H9 (cell line): ENCODE measurements around the gene SIL1. TPM values are rescaled to one million over a fixed set of nuclear protein-coding genes. Genes with fewer than 3 reads are reported as not detected.
"Not testable (repeated sequence)": the region's sequence is repeated elsewhere in the genome, so short reads cannot be mapped to it uniquely, and the experiment has no call there.

Experiments used
- DNase-seq: peaks from one replicate; pipeline ENCODE4 v3.0.0-alpha.2; 2017
- H2AFZ ChIP-seq: one replicate; pipeline ENCODE4 v1.6.1; 2013; ENCODE audit warnings: mild to moderate bottlenecking, low read length, control low read depth, moderate library complexity
- H2AK5ac ChIP-seq: 2 replicates; pipeline ENCODE4 v1.6.1; 2013; ENCODE audit warnings: low read length, control low read depth, mixed read lengths; ENCODE audit not compliant: insufficient read length
- H2BK120ac ChIP-seq: one replicate; pipeline ENCODE4 v1.6.1; 2013; ENCODE audit warnings: low read depth, mild to moderate bottlenecking, low read length, control low read depth, inconsistent platforms; ENCODE audit not compliant: poor library complexity, severe bottlenecking
- H2BK12ac ChIP-seq: 2 replicates; pipeline ENCODE4 v1.6.1; 2013; ENCODE audit warnings: low read length, control low read depth, mixed read lengths, low read depth; ENCODE audit not compliant: insufficient read length
- H2BK15ac ChIP-seq: 2 replicates; pipeline ENCODE4 v1.6.1; 2013; ENCODE audit warnings: low read depth, low read length, control low read depth
- H2BK20ac ChIP-seq: one replicate; pipeline ENCODE4 v1.6.1; 2013; ENCODE audit warnings: low read depth, mild to moderate bottlenecking, low read length, control low read depth, inconsistent platforms; ENCODE audit not compliant: poor library complexity, severe bottlenecking
- H2BK5ac ChIP-seq: 2 replicates; pipeline ENCODE4 v1.6.1; 2013; ENCODE audit warnings: low read length, control low read depth, mixed read lengths; ENCODE audit not compliant: insufficient read length
- H3K14ac ChIP-seq: 2 replicates; pipeline ENCODE4 v1.6.1; 2013; ENCODE audit warnings: low read length, control low read depth; ENCODE audit not compliant: insufficient read depth
- H3K18ac ChIP-seq: 2 replicates; pipeline ENCODE4 v1.6.1; 2013; ENCODE audit warnings: low read depth, mild to moderate bottlenecking, mixed read lengths, low read length, control low read depth; ENCODE audit not compliant: insufficient read length
- H3K23ac ChIP-seq: 2 replicates; pipeline ENCODE4 v1.6.1; 2013; ENCODE audit warnings: low read length, control low read depth, mixed read lengths, low read depth; ENCODE audit not compliant: insufficient read length
- H3K23me2 ChIP-seq: 2 replicates; pipeline ENCODE4 v1.6.1; 2013; ENCODE audit warnings: low read depth, mild to moderate bottlenecking, mixed read lengths, low read length, control low read depth; ENCODE audit not compliant: insufficient read length, poor library complexity, severe bottlenecking
- H3K27ac ChIP-seq: 2 replicates; pipeline ENCODE4 v1.5.1; 2013; ENCODE audit warnings: low read length, control low read depth, mixed read lengths, low read depth; ENCODE audit not compliant: insufficient read length
- H3K27me3 ChIP-seq: 2 replicates; pipeline ENCODE4 v1.6.1; 2013; ENCODE audit warnings: low read length, control low read depth, inconsistent platforms; ENCODE audit not compliant: insufficient read depth
- H3K4ac ChIP-seq: 2 replicates; pipeline ENCODE4 v1.6.1; 2013; ENCODE audit warnings: low read depth, mild to moderate bottlenecking, control low read depth, inconsistent platforms, low read length, moderate library complexity
- H3K4me1 ChIP-seq: 2 replicates; pipeline ENCODE4 v1.6.1; 2013; ENCODE audit warnings: low read length, control low read depth, inconsistent platforms; ENCODE audit not compliant: insufficient read depth
- H3K4me2 ChIP-seq: 2 replicates; pipeline ENCODE4 v1.6.1; 2013; ENCODE audit warnings: low read length, control low read depth, mixed read lengths; ENCODE audit not compliant: insufficient read length, insufficient read depth
- H3K56ac ChIP-seq: 2 replicates; pipeline ENCODE4 v1.6.1; 2013; ENCODE audit warnings: low read depth, mild to moderate bottlenecking, mixed read lengths, low read length, control low read depth; ENCODE audit not compliant: insufficient read length
- H3K79me1 ChIP-seq: 2 replicates; pipeline ENCODE4 v1.6.1; 2013; ENCODE audit warnings: low read depth, mild to moderate bottlenecking, moderate library complexity, low read length, control low read depth, inconsistent platforms; ENCODE audit not compliant: insufficient read depth, poor library complexity, severe bottlenecking
- H3K79me2 ChIP-seq: 2 replicates; pipeline ENCODE4 v1.6.1; 2013; ENCODE audit warnings: low read length, control low read depth, inconsistent platforms; ENCODE audit not compliant: insufficient read depth
- H3K9ac ChIP-seq: 2 replicates; pipeline ENCODE4 v1.6.1; 2013; ENCODE audit warnings: low read length, control low read depth, mixed read lengths; ENCODE audit not compliant: insufficient read length; ENCODE audit errors: extremely low read depth
- H3K9me3 ChIP-seq: one replicate; pipeline ENCODE4 v1.6.1; 2013; ENCODE audit warnings: low read depth, low read length, inconsistent platforms; ENCODE audit not compliant: control insufficient read depth
- H3T11ph ChIP-seq: one replicate; pipeline ENCODE4 v1.6.1; 2013; ENCODE audit warnings: mild to moderate bottlenecking, low read length, control low read depth, inconsistent platforms
- H4K20me1 ChIP-seq: one replicate; pipeline ENCODE4 v1.6.1; 2013; ENCODE audit not compliant: control insufficient read depth, insufficient read length, insufficient read depth
- H4K5ac ChIP-seq: 2 replicates; pipeline ENCODE4 v1.6.1; 2013; ENCODE audit warnings: low read depth, mild to moderate bottlenecking, mixed read lengths, low read length, control low read depth; ENCODE audit not compliant: insufficient read length
- H4K8ac ChIP-seq: replicated peaks from 2 replicates; pipeline ENCODE4 v1.6.1; 2013; ENCODE audit warnings: low read length, control low read depth, mixed read lengths, low read depth; ENCODE audit not compliant: insufficient read length
- H4K91ac ChIP-seq: 2 replicates; pipeline ENCODE4 v1.6.1; 2013; ENCODE audit warnings: low read depth, mild to moderate bottlenecking, moderate library complexity, mixed read lengths, low read length, control low read depth; ENCODE audit not compliant: insufficient read length
- H3K27ac Mint-ChIP-seq, 3 experiments: 2 replicates in 2 of 3; 3 replicates in 1 of 3; pipeline ENCODE4 v1.8.0; 2020 to 2021; ENCODE audit warnings: mixed read lengths in 3 of 3, mild to moderate bottlenecking in 1 of 3, moderate library complexity in 1 of 3
- H3K27me3 Mint-ChIP-seq: 2 replicates; pipeline ENCODE4 v1.8.0; 2021; ENCODE audit warnings: low read depth, mild to moderate bottlenecking, moderate library complexity, mixed read lengths
- H3K36me3 Mint-ChIP-seq, 3 experiments: 2 replicates in 2 of 3; 3 replicates in 1 of 3; pipeline ENCODE4 v1.8.0; 2020 to 2021; ENCODE audit warnings: low read depth in 3 of 3, mixed read lengths in 3 of 3; ENCODE audit not compliant: insufficient read depth in 1 of 3
- H3K4me1 Mint-ChIP-seq, 2 experiments: 2 replicates each; pipeline ENCODE4 v1.8.0; 2020; ENCODE audit warnings: mixed read lengths in 2 of 2
- H3K4me3 Mint-ChIP-seq, 2 experiments: 2 replicates in 1 of 2; 3 replicates in 1 of 2; pipeline ENCODE4 v1.8.0; 2020 to 2021; ENCODE audit warnings: mild to moderate bottlenecking in 2 of 2, mixed read lengths in 2 of 2, moderate library complexity in 1 of 2
- H3K9me3 Mint-ChIP-seq, 2 experiments: 2 replicates in 1 of 2; 3 replicates in 1 of 2; pipeline ENCODE4 v1.8.0; 2020; ENCODE audit warnings: mild to moderate bottlenecking in 2 of 2, mixed read lengths in 2 of 2, moderate library complexity in 1 of 2
- CTCF ChIP-seq: fragments of 200-600 bp; sonication (generic); conservative IDR thresholded peaks from 3 replicates; pipeline ENCODE4 v1.8.0; 2021; ENCODE audit warnings: antibody characterized with exemption, mild to moderate bottlenecking
- WGBS: extraction: QIAGEN DNeasy Blood & Tissue Kit; methylation state at CpG from one replicate; pipeline ENCODE4 v1.1.7; 2013; ENCODE audit warnings: missing lambda C conversion rate, low lambda C conversion rate, mixed read lengths; ENCODE audit not compliant: insufficient read length; ENCODE audit errors: extremely low coverage; 5-methylcytosine and 5-hydroxymethylcytosine counted together
- total RNA-seq: library from RNA; stranded (reverse); gene quantifications from 2 replicates; pipeline ENCODE4 v1.2.1, GENCODE V29; 2021

SIL1 gene
- total RNA-seq, 1 experiment from 2014 or later = 10.6 TPM

- Histone ChIP-seq H2BK120ac (no peak overlapping the region), H2AFZ (no peak overlapping the region), H2BK12ac (no peak overlapping the region), H3K4me2 (no peak overlapping the region), H3K4ac (no peak overlapping the region), H4K20me1 (no peaks in the 10 kb centered on the region), H3K27me3 (no peaks in the 10 kb centered on the region), H3K23ac (no peak overlapping the region), H4K5ac (no peak overlapping the region), H3K56ac (no peak overlapping the region), H3K79me2 (no peaks in the 10 kb centered on the region), H3K23me2 (no peaks in the 10 kb centered on the region), H3K4me1 (no peaks in the 10 kb centered on the region), H3K9ac (no peak overlapping the region), H3K14ac (no peak overlapping the region), H2BK15ac (no peak overlapping the region), H2AK5ac (no peak overlapping the region), H3T11ph (no peak overlapping the region), H2BK5ac (no peak overlapping the region), H3K79me1 (no peaks in the 10 kb centered on the region), H4K8ac (no peak overlapping the region), H4K91ac (no peak overlapping the region), H3K18ac (no peak overlapping the region), H3K9me3 (no peaks in the 10 kb centered on the region), H3K27ac (no peak overlapping the region), H2BK20ac (no peak overlapping the region)
- H3K27ac Mint-ChIP-seq = no peak overlapping the region
- no peaks in the 10 kb centered on the region for H3K9me3 Mint-ChIP-seq
- H3K36me3 Mint-ChIP-seq = no peaks in the 10 kb centered on the region
- H3K4me3 Mint-ChIP-seq = no peak overlapping the region; a peak in 1 of 5 replicates
- WGBS = no CpG with 5 or more reads among the region's 8 CpGs
- no peak for TF ChIP-seq CTCF
- no peak for DNase-seq
- no peaks in the 10 kb centered on the region for H3K27me3 Mint-ChIP-seq
- H3K4me1 Mint-ChIP-seq = peaks cover 0 to 3% of the 10 kb centered on the region in 2 experiments; a peak in 1 of 4 replicates
Measured at GRCh38 chr5:139075066-139076050, 122.8 kb downstream of the SIL1 start.

- H3K23me2 ChIP-seq, H3K14ac ChIP-seq, H3K18ac ChIP-seq, H3K36me3 Mint-ChIP-seq, H3K79me2 ChIP-seq, H3K9ac ChIP-seq, H2AFZ ChIP-seq, H3K27me3 Mint-ChIP-seq, H3K4me2 ChIP-seq, H2BK15ac ChIP-seq, H3K4me3 Mint-ChIP-seq, H2BK120ac ChIP-seq, H3K4me1 ChIP-seq, H4K91ac ChIP-seq, H3K9me3 Mint-ChIP-seq, H2BK20ac ChIP-seq, H3K27me3 ChIP-seq, H3K4ac ChIP-seq, H2AK5ac ChIP-seq, H3K4me1 Mint-ChIP-seq, H3K9me3 ChIP-seq, H2BK12ac ChIP-seq, H3K79me1 ChIP-seq, H3K27ac Mint-ChIP-seq, H3T11ph ChIP-seq, DNase-seq, H3K27ac ChIP-seq, H3K56ac ChIP-seq, H4K20me1 ChIP-seq, H4K8ac ChIP-seq, H2BK5ac ChIP-seq, H4K5ac ChIP-seq, H3K23ac ChIP-seq: not testable (repeated sequence)
- WGBS = no CpG with 5 or more reads among the region's 2 CpGs
Measured at GRCh38 chr5:139073956-139074355, 124.2 kb downstream of the SIL1 start.
